Activated T-cell treated with anti-CD3 and anti-CD28 coated beads, Interleukin-2, amount 50 U/mL, for 72 hours (primary cell): Measurements from ENCODE around the gene POTEE. TPM values are rescaled to one million over a fixed set of nuclear protein-coding genes. Genes with fewer than 3 reads are reported as not detected.
"Not testable (repeated sequence)": the region's sequence is repeated elsewhere in the genome, so short reads cannot be mapped to it uniquely, and the experiment has no call there.

Experiments used
- ATAC-seq, 2 donors: fragments of 150-1000 bp; cut with Tn5 transposase; replicated peaks in 1 of 2; 2 replicates each; pipeline ENCODE4 v1.10.0; 2021; ENCODE audit warnings: moderate library complexity in 2 of 2, mild to moderate bottlenecking in 1 of 2
- DNase-seq, 2 donors: peaks; one replicate each; pipeline ENCODE4 v3.0.0; 2021 to 2022; ENCODE audit warnings: mixed read lengths in 1 of 2
- H3K27ac Mint-ChIP-seq: one replicate; pipeline ENCODE4 v1.8.0; 2022; ENCODE audit warnings: mild to moderate bottlenecking, moderate library complexity, mixed read lengths
- H3K27me3 Mint-ChIP-seq: one replicate; pipeline ENCODE4 v1.8.0; 2022; ENCODE audit warnings: low read depth, mixed read lengths
- H3K36me3 Mint-ChIP-seq, 2 donors: one replicate each; pipeline ENCODE4 v1.8.0; 2022; ENCODE audit warnings: mixed read lengths in 2 of 2, mild to moderate bottlenecking in 1 of 2; ENCODE audit not compliant: insufficient read depth in 2 of 2
- H3K4me1 Mint-ChIP-seq: one replicate; pipeline ENCODE4 v1.8.0; 2022; ENCODE audit warnings: low read depth, mixed read lengths
- H3K4me3 Mint-ChIP-seq, 2 donors: one replicate each; pipeline ENCODE4 v1.8.0; 2022; ENCODE audit warnings: mild to moderate bottlenecking in 2 of 2, mixed read lengths in 2 of 2, moderate library complexity in 2 of 2
- H3K9me3 Mint-ChIP-seq, 2 donors: one replicate each; pipeline ENCODE4 v1.8.0; 2022; ENCODE audit warnings: mixed read lengths in 2 of 2
- total RNA-seq, 2 donors: library from RNA; stranded (reverse); gene quantifications; one replicate each; pipeline ENCODE4 v1.2.3, GENCODE V29; 2022

The POTEE gene
- total RNA-seq, 2 donors from 2014 or later: 0.32 to 0.53 TPM

DNA sequence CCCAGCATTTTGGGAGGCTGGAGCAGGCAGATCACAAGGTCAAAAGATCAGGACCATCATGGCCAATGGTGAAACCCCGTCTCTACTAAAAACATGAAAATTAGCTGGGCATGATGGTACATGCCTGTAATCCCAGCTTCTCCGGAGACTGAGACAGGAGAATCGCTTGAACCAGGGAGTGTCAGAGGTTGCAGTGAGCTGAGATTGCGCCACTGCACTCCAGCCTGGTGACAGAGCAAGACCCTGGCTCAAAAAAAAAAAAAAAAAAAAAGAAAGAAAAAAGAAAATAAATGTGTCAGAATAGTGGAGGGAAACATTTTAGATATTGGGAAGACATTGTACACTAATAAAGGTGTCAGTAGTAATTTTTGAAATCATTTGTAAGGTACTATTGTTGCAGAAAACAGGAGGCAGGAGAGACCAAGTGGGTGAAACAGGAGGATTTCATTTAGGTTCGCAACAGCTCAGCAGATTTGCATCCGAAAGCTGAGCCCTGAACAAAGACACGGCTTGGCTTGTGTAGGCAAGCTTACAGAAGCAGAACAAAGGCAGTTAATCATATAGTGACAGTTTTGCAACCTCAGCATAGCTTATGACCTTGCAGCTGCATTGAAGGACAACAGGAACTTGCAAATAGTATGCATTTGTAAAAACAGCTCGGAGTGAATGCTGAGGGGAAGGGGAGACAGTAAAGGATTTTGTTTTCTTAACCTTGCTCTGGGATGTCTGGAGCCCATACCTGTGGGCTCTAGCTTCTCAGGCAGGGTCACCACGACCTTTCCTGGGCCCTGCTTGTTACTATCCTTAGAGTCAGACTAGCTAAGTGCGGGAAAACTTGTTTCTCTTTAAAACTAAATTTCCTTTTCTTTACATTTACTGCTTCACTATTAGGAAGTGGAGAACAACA lies 26.5 kb downstream of the POTEE start:
- not testable (repeated sequence) for H3K4me1 Mint-ChIP-seq, H3K27ac Mint-ChIP-seq, DNase-seq, H3K4me3 Mint-ChIP-seq, H3K27me3 Mint-ChIP-seq, H3K36me3 Mint-ChIP-seq, ATAC-seq, H3K9me3 Mint-ChIP-seq

Other genes starting within 250 kb of the POTEE start
- 100 to 1,000 TPM in 1 of 2 donors, 10 to 100 TPM in 1; 89.3 to 108 TPM for gene FAM168B, start 116.1 kb upstream of the POTEE start, total RNA-seq
- 10 to 100 TPM; 53.2 to 53.8 TPM for gene PLEKHB2, start 104.2 kb upstream of the POTEE start, total RNA-seq
- under 1 TPM in 1 of 2 donors, not detected in 1; 0.09 TPM for gene RAB6D, start 154.6 kb downstream of the POTEE start, total RNA-seq